GM15510 (cell line): ENCODE results near the gene HDAC4.

Experiments
- POLR2A ChIP-seq: IDR thresholded peaks from 3 replicates; pipeline ENCODE4 v1.6.1; 2011; ENCODE audit warnings: borderline replicate concordance; ENCODE audit not compliant: insufficient read length; ENCODE audit errors: extremely low read depth

The HDAC4 gene

DNA sequence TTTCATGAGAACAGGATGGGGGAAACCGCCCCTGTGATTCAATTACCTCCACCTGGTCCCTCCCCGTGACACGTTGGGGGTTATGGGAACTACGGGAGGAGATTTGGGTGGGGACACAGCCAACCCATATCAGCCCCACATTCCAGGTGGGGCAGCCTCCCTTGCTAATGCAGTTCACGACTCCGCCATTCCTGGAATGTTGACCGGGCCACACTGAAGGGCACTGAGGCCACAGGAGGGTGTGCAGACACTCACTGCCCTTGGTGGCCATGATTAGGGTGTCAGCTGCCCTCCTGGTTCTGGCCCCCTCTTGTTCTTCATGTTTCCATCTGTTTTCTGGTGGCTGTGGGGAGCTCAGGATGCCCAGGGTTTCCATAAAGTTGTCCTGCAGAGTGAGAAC, 376.6 kb downstream of the HDAC4 start:
- no peak for TF ChIP-seq POLR2A

DNA sequence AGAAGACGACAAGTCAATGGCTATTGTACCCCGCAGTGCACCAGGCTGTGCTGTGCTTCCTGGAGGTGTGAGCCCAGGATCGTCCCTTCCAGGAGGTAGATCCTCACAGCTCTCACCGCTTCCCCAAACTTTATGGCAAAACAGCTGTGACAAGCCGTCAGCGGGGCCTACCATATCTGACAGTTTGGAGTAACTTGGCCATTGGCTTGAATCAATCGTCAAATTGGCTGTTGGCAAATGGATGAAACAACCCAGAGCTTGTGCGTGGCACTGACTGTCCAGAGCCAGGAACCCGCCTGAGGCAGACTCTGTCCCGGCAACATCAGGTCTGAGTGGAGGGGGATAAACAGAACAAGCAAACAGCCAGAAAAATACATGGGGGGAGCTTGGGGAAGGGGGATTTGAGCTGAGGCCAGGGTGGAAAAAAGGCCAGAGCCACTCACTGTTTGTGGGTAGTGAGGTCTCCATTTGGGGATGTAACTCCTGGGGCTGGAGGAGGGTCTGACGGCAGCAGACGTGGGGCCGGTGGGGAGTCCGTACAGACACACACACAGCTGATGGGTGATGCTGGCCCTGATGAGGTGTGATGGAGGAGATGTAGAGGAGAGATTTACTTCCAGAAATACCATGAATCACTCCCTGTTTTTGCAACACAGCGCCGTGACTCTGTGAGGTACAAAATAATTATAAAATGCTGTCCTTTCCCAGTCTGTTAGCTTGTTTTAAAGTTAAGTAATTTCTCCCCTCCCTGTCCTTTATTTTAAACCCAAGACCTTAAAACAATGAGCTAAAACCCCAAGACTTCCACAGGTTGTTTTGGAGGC, 378.2 kb downstream of the HDAC4 start:
- no peak for TF ChIP-seq POLR2A

DNA sequence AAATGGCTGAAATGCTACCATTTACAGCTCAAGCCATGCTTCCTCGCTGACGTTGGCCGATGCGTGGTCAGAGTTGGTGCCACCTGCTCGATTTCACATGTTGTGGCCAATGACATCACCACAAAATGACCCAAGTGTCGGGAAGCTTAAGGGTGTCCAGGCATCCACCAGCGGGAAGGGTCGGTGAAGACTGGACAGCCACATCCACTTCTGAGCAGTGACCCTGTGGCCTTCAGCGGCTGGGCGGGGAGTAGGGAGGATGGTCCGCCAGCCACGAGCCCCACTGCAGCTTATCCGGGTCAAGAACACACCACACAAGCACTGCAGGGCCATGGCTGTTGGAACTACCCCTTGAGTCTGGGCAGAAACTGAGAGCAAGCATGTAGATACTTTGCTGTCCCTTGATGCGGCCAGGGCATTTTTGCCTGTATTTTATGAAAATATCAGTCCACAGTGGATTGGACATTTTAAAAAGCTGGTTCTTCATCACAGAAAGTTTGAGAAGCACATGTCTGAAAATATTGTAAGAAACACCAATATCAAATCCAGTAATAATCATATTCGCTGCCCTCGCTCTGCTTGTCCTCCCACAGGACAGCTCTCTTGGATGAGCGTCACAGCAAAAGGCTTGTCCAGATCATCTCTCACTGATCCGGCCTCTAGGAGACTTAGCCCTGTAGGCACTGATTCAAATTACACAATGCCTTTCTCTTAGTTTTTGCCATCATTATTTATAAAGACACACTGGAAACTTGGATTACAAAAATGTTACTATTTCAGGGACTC, 379.0 kb downstream of the HDAC4 start:
- TF ChIP-seq POLR2A = no peak

DNA sequence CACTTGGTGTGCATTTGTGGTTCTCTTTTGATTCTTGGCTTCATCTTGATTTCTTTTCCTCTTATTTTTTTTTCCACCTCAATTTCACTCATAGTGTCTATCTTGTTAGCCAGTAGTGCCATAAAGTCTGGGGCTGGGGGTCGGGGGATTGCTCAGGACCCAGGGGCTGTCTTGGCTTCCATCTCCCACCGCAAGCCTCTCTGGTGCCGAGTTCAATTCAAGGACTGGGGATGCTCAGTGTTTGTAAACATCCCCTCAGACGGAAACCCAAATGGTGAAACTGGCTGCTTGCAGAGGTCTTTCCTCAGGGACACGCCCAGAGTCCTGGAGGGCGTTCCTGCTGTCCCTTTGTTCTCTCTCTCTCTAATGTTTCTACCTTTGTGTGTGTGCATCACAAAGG, 379.6 kb downstream of the HDAC4 start:
- no peak for TF ChIP-seq POLR2A

DNA sequence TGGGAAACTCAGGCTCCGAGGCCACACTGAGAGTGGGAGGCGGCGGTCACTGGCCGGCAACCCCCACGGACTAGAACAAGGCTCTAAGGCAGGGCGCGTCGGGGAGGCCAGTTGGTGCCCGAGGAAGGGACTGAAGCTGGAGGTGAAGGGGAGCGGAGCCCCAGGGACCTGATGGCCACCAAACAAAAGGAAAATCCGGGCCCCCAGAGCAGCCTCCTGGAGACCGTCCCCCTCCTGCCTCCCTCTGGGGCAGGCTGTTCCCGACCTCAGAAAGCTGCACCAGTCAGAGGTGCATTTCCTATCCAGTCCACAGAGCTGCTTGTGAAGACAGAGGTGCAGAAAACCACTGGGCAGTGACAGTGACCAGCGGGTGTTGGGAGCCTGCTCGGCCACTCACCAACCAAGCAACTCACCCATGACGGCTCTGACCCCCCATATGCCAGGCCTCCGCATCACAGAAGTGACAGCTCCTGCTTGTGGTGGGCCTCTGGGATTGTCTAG, 380.2 kb downstream of the HDAC4 start:
- no peak for TF ChIP-seq POLR2A

DNA sequence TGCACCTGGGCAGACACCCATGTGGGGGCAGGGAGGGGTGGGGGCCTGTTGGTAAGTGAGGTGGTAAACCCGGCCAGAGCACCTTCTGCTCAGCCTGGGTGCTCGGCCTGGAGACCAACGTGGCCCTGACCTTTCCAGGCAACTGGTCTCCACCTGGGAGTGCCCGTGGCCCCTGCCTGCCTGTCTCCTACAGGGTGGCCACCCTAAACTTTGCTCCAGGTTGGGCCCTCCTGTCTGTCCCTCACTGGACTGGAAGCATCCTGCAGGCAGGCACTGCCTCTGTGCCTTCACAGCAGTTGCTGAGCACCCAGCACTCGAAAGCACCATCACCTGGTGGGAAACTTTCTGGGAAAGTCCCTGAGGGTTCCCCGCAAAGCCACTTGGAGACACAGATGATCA, 381.6 kb downstream of the HDAC4 start:
- TF ChIP-seq POLR2A = no peak

DNA sequence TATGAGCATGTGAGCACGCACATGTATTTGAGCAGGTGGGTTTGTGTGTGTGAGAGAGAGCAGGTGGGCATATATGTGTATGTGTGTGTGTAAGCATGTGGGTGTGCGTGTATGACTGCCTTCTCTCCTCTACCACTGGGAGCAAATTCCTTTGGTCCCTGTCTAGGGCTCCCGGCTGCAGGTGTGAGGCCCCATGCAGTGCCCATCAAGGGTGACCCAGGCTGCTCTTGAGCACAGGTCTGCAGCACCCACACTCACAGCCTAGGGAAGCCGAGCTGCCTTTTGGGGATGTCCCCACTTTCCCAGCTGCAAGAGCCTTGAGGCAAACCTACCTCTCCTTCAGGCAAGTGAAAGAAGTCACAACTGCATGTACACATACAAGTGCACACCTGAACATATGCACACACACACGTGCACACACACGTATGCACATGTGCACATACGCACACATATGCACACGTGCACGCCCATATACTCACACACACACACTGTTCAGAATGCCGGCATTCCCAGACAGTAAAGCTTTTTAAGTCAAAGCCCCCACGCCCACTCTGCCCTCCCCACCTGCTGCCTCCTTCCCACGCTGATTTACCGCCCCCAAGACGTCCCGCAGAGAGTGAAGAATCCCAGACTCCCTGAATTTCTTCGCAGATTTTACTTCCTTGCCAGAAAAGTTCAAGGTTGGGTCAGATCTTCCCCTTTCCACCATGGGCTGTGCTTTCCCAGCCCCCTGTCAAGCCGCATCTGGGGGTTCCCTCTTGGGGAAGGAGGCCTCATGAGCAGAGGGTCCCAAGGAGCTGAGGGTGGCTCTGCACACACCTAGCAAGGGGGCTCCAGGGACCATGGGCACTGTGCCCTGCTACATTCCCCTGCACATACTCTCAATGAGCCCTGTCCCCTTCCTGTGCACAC, 382.3 kb downstream of the HDAC4 start:
- no peak for TF ChIP-seq POLR2A

DNA sequence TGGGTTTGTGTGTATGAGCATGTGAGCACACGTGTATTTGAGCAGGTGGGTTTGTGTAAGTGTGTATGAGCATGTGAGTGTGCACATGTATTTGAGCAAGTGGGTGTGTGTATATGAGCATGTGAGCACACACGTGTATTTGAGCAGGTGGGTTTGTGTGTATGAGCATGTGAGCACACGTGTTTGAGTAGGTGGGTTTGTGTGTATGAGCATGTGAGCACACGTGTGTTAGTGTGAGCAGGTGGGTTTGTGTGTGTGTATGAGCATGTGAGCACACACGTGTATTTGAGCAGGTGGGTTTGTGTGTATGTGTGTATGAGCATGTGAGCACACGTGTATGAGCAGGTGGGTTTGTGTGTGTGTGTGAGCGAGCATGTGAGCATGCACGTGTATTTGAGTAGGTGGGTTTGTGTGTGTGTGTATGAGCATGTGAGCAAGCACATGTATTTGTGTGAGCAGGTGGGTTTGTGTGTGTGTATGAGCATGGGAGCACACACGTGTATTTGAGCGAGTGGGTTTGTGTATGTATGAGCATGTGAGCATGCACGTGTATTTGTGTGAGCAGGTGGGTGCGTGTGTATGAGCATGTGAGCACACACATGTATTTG, 383.2 kb downstream of the HDAC4 start:
- no peak for TF ChIP-seq POLR2A

DNA sequence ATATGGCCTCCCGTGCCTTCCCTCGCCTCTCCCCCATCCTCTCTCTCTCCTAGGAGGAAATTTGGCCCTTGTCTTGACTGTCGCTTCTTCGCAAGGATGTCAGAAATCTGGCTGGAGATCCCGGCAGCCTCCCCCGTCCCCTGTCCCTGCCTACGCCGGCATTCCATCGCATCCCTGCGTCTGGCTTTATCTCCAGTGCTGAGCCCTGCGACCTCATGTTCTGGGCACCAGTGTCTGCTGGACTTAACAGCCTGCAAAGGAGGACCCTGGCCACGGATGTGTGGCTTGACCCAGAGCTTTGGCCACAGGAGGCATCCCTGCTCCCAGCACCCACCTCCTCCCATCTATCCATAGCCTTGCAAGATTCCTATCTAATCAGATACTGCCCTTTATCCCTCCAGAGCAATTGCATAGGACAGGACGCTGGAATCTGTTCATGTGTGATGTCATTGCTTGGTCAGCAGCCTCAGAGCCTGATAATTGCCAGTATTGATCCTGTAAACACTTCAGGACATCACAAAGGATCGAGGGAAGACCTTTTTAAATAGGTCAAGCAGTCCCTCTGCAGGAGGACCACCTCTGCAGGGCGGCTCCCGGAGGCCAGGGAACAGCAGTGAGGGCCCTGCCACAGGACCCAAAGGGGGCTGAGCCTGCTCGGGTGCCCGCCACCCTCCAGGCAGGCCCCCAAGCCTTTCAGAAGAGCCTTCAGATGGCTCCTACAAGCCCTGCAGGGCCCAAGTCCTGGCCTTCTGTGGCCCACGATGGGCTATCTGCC, 384.7 kb downstream of the HDAC4 start:
- TF ChIP-seq POLR2A = no peak

DNA sequence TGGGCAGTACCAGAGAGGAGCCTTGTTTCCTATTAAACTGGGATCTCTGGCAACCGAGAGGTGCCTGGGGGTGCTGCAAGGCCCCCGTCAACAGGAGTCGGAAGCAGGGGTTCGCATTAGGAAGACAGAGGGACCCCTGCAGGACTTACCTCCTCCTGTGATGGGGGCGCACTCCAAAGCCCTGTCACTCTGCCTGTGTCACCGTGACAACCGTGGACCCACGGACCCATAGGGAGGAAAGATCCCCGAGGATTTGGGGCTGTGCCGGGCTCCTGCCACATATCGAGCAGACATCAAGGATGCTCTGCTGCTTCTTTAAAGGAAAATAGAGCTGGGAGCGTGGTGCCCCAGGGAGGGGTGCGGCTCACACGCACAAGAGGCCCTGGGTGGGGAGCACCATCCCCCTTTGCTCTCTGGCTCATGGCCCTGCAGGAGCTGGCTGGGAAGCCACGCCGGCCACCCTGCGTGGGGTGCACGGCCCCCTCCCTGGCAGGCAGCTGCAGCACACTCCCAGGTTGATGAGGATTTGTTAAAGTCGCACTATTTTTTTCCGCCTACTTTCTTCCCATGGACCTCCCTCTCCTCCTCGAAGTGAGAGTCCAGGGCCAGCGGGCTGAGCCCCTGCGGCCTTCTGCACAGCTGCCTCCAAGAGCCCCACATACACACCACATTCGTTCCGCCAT, 385.5 kb downstream of the HDAC4 start:
- no peak for TF ChIP-seq POLR2A

DNA sequence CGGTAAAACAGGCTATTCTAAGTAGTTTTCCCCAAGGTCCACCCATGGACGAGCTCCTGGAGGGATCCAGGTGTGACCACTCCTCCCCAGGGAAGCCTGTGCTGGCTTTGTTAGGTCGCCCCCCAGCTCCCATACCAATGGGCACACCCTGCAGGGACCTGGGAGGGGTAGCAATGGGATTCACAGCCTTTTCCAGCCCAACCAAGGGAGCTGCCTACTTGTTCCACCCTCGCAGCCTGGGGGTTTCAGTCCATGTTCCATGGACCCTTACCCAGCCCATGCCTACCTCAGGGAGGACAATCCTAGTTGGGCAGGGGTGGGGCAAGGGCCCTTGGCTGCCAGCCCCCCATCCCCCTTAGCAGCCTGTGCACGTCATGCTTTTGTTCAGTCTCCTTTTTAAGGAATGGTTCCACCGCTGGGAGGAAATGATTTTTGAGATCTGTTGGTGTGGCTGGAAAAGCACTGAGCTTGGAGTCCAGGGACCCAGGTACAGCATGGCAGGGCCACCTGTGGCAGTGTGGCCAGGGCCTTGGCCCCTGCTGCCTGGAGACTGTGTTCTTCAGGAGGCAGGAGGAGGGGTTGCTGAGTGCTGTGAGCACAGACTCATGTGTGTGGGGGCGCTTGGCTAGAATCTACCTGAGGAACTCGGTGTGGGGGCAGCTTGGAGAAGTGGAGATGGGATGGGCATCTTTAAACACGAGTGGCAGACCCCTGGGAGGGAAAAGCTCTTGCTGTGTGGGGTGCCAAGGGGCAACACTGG, 386.2 kb downstream of the HDAC4 start:
- no peak for TF ChIP-seq POLR2A

DNA sequence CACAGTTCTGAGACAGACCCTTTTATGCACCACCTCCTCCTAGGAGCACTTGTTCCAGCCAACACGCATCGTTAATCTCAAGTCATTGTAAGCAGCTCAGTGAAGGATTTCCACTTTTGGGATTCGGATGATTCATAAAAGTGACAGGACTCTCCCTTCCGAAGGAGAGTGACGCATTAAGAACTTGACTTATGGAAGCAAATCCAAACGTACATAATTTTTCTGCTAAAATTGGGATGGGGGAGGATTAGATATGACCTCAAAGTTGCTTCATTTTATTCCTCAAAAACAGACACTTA, 387.2 kb downstream of the HDAC4 start:
- TF ChIP-seq POLR2A = no peak
